ENCODE results near the gene CBX8. TPM values are rescaled to one million over a fixed set of nuclear protein-coding genes. Genes with fewer than 3 reads are reported as not detected.

Gene CBX8
- polyA plus RNA-seq, 2 of the 4 experiments (the other 2 are of a cell fraction): 1.5 to 13.1 TPM

DNA sequence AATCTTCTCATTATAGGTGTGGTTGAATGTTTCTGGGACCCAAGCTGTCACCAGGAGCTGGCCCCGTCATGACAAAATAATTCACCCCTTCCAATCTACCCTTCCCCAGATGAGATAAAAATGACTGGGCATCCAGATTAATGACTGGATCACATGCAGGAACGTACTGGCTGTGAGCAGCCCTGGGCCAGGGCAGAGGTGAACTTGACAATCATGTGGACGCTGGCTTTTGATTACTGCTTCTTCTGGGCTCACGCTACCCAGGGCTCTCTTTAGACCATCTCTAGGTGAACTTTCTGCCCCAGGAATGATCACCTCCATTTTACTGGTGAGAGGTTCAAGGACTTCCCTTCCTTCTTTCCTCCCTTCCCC lies 24.1 kb upstream of the CBX8 start:
- FAIRE-seq: no peak
- CTCF ChIA-PET: interaction anchor here (0.5 to 39.8 kb wide), 8 partner anchors 1 to 171 kb away, joined by 3 to 1281 read pairs (median 4); partner anchors contain the start of genes CBX4 and CBX8

More for the DNA sequence above, 24.1 kb upstream of the CBX8 start:
- ATAC-seq: no peak
- H3K4me3 ChIP-seq: no peak overlapping the region
- TF ChIP-seq RFX5 (IDR thresholded peaks at IDR 0.05) (no peak), EP300 (IDR thresholded peaks at IDR 0.05) (no peak), EHF (CRISPR knock-in tag; IDR thresholded peaks at IDR 0.05) (no peak), PHF8 (IDR thresholded peaks at IDR 0.05; ENCODE audit: borderline replicate concordance, low read depth) (no peak), CBX2 (IDR thresholded peaks at IDR 0.05; ENCODE audit: borderline replicate concordance, low read depth) (no peak), FOSL2 (IDR thresholded peaks at IDR 0.05) (no peak), FOSL2 (CRISPR knock-in tag; IDR thresholded peaks at IDR 0.05) (no peak), TFCP2L1 (CRISPR knock-in tag; IDR thresholded peaks at IDR 0.05) (no peak), HDAC2 (IDR thresholded peaks at IDR 0.05) (no peak), MAFK (IDR thresholded peaks at IDR 0.05; ENCODE audit: partially characterized antibody) (no peak), ESRRA (IDR thresholded peaks at IDR 0.05; ENCODE audit: borderline replicate concordance, low read length) (no peak), EHMT2 (IDR thresholded peaks at IDR 0.05; ENCODE audit: low read depth) (no peak), JUNB (IDR thresholded peaks at IDR 0.05) (no peak), ZSCAN20 (CRISPR knock-in tag; IDR thresholded peaks at IDR 0.05) (no peak), NR3C1 (IDR thresholded peaks at IDR 0.05) (no peak)
- TF ChIP-seq, protein P1, sequence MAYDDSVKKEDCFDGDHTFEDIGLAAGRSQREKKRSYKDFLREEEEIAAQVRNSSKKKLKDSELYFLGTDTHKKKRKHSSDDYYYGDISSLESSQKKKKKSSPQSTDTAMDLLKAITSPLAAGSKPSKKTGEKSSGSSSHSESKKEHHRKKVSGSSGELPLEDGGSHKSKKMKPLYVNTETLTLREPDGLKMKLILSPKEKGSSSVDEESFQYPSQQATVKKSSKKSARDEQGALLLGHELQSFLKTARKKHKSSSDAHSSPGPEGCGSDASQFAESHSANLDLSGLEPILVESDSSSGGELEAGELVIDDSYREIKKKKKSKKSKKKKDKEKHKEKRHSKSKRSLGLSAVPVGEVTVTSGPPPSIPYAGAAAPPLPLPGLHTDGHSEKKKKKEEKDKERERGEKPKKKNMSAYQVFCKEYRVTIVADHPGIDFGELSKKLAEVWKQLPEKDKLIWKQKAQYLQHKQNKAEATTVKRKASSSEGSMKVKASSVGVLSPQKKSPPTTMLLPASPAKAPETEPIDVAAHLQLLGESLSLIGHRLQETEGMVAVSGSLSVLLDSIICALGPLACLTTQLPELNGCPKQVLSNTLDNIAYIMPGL (CRISPR knock-in tag; IDR thresholded peaks at IDR 0.05; ENCODE audit: borderline replicate concordance): no peak
- TF ChIP-seq, protein P2, sequence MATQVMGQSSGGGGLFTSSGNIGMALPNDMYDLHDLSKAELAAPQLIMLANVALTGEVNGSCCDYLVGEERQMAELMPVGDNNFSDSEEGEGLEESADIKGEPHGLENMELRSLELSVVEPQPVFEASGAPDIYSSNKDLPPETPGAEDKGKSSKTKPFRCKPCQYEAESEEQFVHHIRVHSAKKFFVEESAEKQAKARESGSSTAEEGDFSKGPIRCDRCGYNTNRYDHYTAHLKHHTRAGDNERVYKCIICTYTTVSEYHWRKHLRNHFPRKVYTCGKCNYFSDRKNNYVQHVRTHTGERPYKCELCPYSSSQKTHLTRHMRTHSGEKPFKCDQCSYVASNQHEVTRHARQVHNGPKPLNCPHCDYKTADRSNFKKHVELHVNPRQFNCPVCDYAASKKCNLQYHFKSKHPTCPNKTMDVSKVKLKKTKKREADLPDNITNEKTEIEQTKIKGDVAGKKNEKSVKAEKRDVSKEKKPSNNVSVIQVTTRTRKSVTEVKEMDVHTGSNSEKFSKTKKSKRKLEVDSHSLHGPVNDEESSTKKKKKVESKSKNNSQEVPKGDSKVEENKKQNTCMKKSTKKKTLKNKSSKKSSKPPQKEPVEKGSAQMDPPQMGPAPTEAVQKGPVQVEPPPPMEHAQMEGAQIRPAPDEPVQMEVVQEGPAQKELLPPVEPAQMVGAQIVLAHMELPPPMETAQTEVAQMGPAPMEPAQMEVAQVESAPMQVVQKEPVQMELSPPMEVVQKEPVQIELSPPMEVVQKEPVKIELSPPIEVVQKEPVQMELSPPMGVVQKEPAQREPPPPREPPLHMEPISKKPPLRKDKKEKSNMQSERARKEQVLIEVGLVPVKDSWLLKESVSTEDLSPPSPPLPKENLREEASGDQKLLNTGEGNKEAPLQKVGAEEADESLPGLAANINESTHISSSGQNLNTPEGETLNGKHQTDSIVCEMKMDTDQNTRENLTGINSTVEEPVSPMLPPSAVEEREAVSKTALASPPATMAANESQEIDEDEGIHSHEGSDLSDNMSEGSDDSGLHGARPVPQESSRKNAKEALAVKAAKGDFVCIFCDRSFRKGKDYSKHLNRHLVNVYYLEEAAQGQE (IDR thresholded peaks at IDR 0.05): no peak
- TF ChIP-seq, protein P3, sequence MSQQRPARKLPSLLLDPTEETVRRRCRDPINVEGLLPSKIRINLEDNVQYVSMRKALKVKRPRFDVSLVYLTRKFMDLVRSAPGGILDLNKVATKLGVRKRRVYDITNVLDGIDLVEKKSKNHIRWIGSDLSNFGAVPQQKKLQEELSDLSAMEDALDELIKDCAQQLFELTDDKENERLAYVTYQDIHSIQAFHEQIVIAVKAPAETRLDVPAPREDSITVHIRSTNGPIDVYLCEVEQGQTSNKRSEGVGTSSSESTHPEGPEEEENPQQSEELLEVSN (IDR thresholded peaks at IDR 0.05; ENCODE audit: borderline replicate concordance, low read depth): no peak
- TF ChIP-seq, protein P4, sequence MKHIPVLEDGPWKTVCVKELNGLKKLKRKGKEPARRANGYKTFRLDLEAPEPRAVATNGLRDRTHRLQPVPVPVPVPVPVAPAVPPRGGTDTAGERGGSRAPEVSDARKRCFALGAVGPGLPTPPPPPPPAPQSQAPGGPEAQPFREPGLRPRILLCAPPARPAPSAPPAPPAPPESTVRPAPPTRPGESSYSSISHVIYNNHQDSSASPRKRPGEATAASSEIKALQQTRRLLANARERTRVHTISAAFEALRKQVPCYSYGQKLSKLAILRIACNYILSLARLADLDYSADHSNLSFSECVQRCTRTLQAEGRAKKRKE (CRISPR knock-in tag; IDR thresholded peaks at IDR 0.05; ENCODE audit: low read depth): no peak
- TF ChIP-seq, protein P5, sequence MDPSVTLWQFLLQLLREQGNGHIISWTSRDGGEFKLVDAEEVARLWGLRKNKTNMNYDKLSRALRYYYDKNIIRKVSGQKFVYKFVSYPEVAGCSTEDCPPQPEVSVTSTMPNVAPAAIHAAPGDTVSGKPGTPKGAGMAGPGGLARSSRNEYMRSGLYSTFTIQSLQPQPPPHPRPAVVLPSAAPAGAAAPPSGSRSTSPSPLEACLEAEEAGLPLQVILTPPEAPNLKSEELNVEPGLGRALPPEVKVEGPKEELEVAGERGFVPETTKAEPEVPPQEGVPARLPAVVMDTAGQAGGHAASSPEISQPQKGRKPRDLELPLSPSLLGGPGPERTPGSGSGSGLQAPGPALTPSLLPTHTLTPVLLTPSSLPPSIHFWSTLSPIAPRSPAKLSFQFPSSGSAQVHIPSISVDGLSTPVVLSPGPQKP (IDR thresholded peaks at IDR 0.05; ENCODE audit: low read depth, low read length): no peak
- TF ChIP-seq, protein P6, sequence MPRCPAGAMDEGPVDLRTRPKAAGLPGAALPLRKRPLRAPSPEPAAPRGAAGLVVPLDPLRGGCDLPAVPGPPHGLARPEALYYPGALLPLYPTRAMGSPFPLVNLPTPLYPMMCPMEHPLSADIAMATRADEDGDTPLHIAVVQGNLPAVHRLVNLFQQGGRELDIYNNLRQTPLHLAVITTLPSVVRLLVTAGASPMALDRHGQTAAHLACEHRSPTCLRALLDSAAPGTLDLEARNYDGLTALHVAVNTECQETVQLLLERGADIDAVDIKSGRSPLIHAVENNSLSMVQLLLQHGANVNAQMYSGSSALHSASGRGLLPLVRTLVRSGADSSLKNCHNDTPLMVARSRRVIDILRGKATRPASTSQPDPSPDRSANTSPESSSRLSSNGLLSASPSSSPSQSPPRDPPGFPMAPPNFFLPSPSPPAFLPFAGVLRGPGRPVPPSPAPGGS (IDR thresholded peaks at IDR 0.05): no peak
- WGBS (ENCODE audit: missing lambda C conversion rate): 91% methylated on average over 4 of the region's 4 CpGs
- H3K27ac ChIP-seq: no peak overlapping the region
- no peak for DNase-seq (ENCODE audit: low read depth in 1 of 2, low spot score in 1 of 2)
- H3K4me2 ChIP-seq: no peak overlapping the region
- no peaks in the 10 kb centered on the region for H3K4me1 ChIP-seq
- H3K9me3 ChIP-seq: no peaks in the 10 kb centered on the region
- POLR2A ChIA-PET: interaction anchor here (1.3 kb wide), 1 partner anchor 18 kb away, joined by 9 read pairs; the partner anchor contains the start of gene CBX4
